ENCODE data around the gene TMEM134. TPM values are rescaled to one million over a fixed set of nuclear protein-coding genes. Genes with fewer than 3 reads are reported as not detected.

TMEM134 gene
- total RNA-seq, 1 donor: 18.6 TPM

- peak; percentile 31 for DNase-seq (ENCODE audit: low read depth)
- peak overlapping the region; percentile 81 for H3K4me3 ChIP-seq (ENCODE audit: low read depth, low read length)
- no peak for TF ChIP-seq CTCF (IDR thresholded peaks at IDR 0.05; ENCODE audit: insufficient read depth, low read depth, low read length)
These were observed 35.2 kb upstream of the TMEM134 start for GRCh38 chr11:67504005-67504949.

- no peak for TF ChIP-seq CTCF (IDR thresholded peaks at IDR 0.05; ENCODE audit: insufficient read depth, low read depth, low read length)
- no peak for DNase-seq (ENCODE audit: low read depth)
- H3K4me3 ChIP-seq (ENCODE audit: low read depth, low read length): peak overlapping the region; percentile 81
These were observed 34.3 kb upstream of the TMEM134 start for GRCh38 chr11:67503119-67504004.

- no peak for DNase-seq (ENCODE audit: low read depth)
- TF ChIP-seq CTCF (IDR thresholded peaks at IDR 0.05; ENCODE audit: insufficient read depth, low read depth, low read length): no peak
These were observed 33.4 kb upstream of the TMEM134 start for GRCh38 chr11:67502328-67502979.

GRCh38 chr11:67501854-67502253 is 32.8 kb upstream of the TMEM134 start:
- TF ChIP-seq CTCF (IDR thresholded peaks at IDR 0.05; ENCODE audit: insufficient read depth, low read depth, low read length): no peak
- no peak for DNase-seq (ENCODE audit: low read depth)
- no peak overlapping the region for H3K4me3 ChIP-seq (ENCODE audit: low read depth, low read length)

More at GRCh38 chr11:67502328-67502979, 33.4 kb upstream of the TMEM134 start:
- H3K4me3 ChIP-seq (ENCODE audit: low read depth, low read length): no peak overlapping the region

GRCh38 chr11:67500831-67501715 is 32.0 kb upstream of the TMEM134 start:
- peak; percentile 9 for DNase-seq (ENCODE audit: low read depth)
- no peak overlapping the region for H3K4me3 ChIP-seq (ENCODE audit: low read depth, low read length)
- no peak for TF ChIP-seq CTCF (IDR thresholded peaks at IDR 0.05; ENCODE audit: insufficient read depth, low read depth, low read length)

- DNase-seq (ENCODE audit: low read depth): no peak
- H3K4me3 ChIP-seq (ENCODE audit: low read depth, low read length): no peak overlapping the region
- TF ChIP-seq CTCF (IDR thresholded peaks at IDR 0.05; ENCODE audit: insufficient read depth, low read depth, low read length): no peak
These were observed 31.4 kb upstream of the TMEM134 start for GRCh38 chr11:67500484-67500821.

All from fibroblast of villous mesenchyme (primary cell).